Activated T-helper 9 cell treated with anti-CD3 and anti-CD28 coated beads, Interleukin-2, amount 50 U/mL, for 16 hours (primary cell): ENCODE results near the gene WDR64.
"Not testable (repeated sequence)": the region's sequence is repeated elsewhere in the genome, so short reads cannot be mapped to it uniquely, and the experiment has no call there.

Experiments used
- DNase-seq: peaks from one replicate; pipeline ENCODE4 v3.0.0-alpha.2; 2020; ENCODE audit warnings: low read depth

Gene WDR64

GRCh38 chr1:241800640-241801039, 148.6 kb downstream of the WDR64 start:
- DNase-seq, result no peak

- DNase-seq, result no peak
Measured at GRCh38 chr1:241802863-241803262, 150.8 kb downstream of the WDR64 start.

DNA sequence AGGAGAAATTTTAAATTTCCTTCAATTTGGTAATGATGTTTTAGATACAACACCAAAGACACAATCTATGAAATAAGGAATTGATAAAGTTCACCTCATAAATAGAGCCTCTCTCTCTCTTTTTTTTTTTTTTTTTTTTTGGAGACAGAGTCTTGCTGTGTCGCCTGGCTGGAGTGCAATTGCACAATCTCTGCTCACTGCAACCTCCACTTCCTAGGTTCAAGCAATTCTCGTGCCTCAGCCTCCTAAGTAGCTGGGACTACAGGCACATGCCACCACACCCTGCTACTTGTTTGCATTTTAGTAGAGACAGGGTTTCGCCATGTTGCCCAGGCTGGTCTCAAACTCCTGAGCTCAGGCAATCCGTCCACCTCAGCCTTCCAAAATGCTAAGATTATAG, 152.6 kb downstream of the WDR64 start:
- not testable (repeated sequence) for DNase-seq

DNA sequence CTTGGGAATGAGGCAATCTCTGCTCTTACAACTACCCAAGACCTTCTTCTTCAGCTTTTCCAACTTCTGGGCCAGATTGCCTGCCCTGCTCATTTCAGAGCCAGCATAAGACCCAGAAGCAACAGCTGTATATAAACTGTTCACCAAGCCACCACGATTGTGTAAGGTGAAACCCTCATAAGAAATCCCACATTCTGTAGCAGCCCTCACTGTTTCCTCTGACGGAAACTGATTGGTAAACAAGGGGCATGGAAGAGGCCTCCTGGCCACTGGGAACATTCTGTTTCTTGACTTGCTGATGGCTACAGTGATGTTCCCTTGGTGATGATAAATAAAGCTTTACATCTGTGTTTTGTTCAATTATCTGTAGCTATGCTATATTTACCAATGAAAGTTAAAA, 156.2 kb downstream of the WDR64 start:
- DNase-seq, result no peak

DNA sequence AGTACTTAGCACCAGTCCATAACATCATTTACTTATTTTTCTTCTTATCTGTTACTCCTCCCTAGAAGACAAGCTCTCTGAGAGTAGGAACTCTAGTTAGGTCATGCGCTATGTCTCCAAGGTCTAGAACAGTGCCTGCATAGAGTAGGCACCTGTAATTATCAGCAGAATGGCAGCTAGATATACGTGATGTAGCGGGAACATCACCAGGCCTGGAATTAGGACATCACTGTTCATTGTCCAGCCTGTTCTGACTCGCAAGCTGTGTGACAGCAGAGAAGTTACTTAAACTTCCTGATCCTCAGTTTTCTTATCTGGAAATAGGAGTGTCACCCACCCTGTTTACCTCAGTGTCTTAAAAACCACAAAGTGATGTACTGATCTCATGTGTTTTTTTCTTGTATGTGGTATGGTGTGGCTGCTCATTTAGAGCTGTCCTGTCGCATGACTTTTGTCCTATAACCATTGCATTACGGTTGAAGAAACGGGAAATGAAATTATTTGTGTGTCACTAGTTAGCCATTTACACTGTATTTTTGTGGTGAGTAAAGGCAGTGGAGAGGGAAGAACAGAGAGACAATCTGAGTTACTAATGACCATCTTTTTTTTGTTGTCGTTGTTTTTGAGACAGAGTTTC, 158.8 kb downstream of the WDR64 start:
- DNase-seq, result no peak

- DNase-seq, result no peak
Measured at GRCh38 chr1:241813768-241814320, 161.8 kb downstream of the WDR64 start.

GRCh38 chr1:241816008-241816407, 163.9 kb downstream of the WDR64 start:
- DNase-seq, result no peak

DNA sequence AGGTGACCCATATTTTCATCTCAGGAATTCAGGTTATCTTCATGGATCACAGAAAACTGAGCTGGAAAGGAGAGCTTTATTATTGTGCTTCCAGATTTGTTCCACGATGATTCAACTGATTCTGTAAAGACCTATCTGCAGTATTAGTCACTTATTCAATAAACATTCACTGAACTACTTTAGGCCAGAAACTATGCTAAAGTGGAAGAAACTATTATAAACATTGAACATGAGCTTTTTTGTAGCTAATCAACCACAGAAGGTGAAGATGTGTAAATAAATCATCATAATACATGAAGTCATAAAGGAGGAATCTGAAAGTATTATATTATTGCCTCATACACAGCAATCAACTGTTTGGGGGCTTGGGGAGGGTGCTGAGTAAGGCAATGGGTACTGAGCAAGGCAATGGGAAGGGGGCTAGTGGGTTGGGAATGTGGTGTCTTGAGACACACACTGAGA, 165.3 kb downstream of the WDR64 start:
- DNase-seq, result no peak

DNA sequence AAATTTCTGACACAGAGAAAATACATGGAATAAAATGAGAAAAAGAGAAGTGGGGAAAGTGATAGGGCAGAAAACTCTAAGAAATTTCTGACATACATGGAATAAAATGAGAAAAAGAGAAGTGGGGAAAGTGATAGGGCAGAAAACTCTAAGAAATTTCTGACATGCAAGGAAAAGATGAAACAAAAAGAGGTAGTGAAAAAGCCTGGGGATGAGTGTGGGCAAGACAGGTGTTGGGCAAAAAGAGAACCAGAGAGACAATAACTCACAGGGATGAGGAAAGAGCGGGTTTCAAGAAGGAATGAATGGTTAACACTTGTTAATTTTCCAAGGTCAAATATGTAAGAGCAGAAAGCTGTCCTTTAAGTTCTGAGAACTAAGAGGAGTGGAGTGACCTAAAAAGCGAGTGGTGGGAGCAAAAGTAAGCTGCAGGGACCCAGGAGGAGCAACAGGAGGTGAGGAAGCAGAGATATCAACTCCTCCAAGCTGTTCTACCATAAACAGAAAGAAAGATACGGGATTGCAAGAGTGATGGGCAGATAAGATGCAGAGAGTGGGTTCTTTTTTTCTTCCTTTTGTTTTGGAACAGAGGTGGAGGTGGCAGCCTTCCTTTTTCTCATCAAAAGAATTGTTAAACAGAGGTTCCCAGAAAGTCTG, 166.0 kb downstream of the WDR64 start:
- no peak for DNase-seq

- DNase-seq, result no peak
Measured at GRCh38 chr1:241819340-241819866, 167.3 kb downstream of the WDR64 start.

DNA sequence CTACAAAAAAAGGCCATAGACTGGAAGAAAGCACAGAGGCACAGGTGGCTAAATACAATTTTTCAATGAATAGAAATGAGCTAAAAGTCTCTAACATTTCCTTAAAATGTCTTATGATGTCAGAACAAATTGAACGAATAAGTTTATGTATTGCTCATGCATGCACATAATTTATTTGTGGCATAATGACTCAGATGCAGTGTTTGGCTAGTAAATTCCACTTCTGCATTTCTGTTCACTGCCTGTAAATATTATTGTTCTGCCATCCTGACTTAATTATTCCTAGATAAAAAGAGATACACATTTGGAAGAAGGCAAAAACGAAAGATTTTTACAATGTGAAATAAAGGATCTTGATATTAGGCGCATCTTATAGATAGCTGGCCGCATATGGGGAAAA, 169.3 kb downstream of the WDR64 start:
- no peak for DNase-seq

GRCh38 chr1:241822846-241823245, 170.8 kb downstream of the WDR64 start:
- DNase-seq, result no peak

GRCh38 chr1:241823925-241824324, 171.8 kb downstream of the WDR64 start:
- DNase-seq, result no peak

DNA sequence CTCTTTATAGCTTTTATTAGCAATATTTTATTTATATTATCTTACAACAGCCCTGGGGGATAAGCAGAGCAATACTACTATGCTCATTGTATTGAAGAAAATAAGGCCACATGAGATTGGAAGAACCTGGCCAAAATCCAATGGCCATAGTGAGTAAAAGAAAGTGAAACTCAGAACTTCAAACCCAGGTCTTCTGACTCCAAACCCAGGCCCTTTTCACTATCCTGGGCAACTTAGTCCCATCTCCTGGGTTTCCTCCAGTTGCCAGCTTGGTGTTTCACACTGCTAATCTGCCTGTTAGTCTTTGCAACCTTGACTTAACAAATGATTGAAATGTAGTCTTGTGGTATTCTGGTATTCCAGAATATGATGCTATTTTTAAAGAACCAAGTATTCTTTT, 173.5 kb downstream of the WDR64 start:
- no peak for DNase-seq

DNA sequence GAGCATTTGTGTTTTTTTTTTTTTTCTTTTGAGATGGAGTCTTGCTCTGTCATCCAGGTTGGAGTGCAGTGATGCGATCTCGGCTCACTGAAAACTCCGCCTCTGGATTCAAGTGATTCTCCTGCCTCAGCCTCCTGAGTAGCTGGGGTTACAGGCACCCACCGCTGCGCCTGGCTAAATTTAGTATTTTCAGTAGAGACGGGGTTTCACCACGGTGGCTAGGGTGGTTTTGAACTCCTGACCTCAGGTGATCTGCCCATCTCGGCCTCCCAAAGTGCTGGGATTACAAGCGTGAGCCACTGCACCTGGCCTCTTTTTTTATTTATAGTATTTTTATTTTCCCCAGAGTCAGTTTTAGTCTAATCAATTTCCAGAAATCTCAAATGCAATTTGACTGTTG, 174.5 kb downstream of the WDR64 start:
- not testable (repeated sequence) for DNase-seq

DNA sequence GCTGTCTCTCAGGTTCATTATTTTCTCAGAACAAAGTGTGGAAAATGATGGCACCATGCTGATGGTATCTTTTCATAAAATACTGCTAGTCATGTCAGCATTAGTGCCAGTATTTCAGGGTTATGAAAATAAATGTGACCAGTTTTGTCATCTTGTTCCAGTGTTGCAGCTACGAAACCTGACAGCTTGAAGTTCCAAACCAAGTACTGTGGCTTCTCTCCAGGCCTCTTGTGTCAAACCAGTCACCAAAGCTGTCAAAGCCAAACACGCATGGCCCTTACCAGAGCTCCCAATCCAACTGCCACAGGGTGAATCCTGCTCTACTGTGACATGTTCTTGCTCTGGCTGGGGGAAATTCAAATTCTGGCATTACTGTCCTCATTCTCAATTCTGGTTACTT, 175.2 kb downstream of the WDR64 start:
- DNase-seq, result no peak

DNA sequence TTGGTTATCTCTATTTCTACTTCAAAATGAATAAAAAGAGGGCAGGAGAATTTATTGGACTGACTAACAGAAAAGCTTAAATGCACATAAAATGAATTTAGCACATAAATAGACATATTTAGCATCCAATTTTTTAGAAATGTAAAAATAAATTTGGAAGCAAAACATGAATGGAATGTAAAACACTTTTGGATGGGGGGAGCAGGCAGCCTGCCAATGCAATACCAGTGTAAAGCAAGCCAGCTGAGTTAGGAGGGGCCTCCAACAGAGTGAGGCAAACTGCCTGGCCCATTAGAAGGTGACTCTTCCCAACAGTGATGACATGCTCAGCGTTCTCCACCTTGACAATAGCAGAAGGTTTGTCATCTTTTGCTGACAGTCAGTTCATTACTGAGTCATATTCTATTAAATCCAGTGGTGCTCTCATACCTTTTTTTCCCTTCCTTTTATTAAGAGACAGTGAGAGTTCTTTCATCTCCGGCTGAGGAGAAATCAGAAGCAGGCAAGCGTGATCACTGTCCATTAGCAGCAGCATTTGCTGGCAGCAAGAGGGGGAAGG, 176.5 kb downstream of the WDR64 start:
- no peak for DNase-seq

GRCh38 chr1:241829468-241829867, 177.4 kb downstream of the WDR64 start:
- no peak for DNase-seq

DNA sequence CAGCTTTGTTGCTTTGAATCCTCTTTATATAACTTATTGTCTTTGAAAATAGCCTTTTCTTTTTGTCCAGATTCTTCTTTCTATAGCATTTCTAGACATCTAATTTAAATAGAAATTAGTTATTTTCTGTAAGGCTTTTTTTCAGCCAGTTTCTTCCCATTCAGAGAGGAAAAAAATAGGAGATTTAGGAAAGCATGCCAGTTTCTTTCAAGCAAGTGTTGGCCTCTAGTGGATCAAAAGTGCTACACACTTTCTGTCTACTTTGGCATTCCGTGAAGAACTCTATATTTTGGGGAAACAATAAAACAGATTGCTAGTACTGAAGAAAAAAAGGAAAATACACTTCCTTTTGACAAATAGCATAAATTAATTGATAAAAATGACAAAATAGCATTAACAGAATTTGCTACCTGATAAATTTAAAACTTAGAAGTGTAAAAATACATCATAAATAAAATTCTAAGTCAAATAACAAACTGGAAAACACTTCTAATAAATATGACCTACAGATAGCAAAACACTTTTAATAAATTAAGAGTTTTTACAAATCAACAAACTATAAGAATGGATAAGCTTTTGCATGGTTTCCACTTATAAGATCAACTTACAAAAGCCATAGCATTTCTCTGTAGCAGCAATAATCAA, 182.8 kb downstream of the WDR64 start:
- no peak for DNase-seq

- no peak for DNase-seq
Measured at GRCh38 chr1:241836941-241837340, 184.9 kb downstream of the WDR64 start.

DNA sequence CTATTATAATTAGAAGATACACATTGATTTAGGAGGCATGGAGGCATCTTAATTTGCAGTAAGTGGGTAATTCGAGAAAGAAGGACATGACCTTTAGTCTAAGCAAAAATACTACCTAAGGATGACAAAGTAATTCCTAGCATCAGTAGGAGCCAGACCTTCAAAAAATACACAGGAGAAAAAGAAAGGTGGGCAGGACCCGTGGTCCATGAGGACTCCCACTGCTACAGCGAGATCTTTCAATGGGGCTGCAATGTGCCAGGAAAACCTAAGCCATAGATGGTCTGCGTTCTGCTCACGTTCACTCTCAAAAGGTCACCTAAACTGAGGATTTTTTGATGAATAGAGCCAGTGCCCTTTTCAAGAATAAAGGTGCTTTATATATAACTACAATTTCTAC, 185.3 kb downstream of the WDR64 start:
- DNase-seq, result no peak

DNA sequence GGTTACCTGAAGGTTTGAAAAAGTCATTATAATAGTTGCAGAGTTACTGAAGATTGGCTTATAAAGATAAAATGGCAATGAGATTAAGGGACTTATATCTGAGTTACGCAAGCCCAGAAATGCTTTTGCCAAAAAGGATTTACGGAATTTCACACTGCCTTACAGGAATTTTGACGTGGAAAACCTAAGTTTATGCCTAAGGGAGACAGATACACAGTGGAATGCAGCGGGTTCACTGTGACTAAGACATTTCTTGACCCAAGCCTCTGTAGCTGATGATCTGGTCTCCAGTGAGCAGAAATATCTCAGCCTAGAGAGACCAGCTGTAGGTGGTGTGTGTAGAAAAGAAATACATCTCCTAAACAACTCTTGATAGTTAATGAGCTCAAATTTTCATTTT, 185.8 kb downstream of the WDR64 start:
- DNase-seq, result no peak

- no peak for DNase-seq
Measured at GRCh38 chr1:241838897-241839296, 186.8 kb downstream of the WDR64 start.
